RWPE2 (cell line): ENCODE data around the gene HDGFL2.

Source experiments
- ATAC-seq: fragments of 200-7000 bp; cut with Tn5 transposase; 3 replicates; pipeline ENCODE4 v1.9.1; 2021; ENCODE audit warnings: low read depth
- DNase-seq: peaks from one replicate; pipeline ENCODE4 v3.0.0-alpha.2; 2020; ENCODE audit warnings: low spot score
- H3K27ac ChIP-seq: fragments of 450-650 bp; 2 replicates; pipeline ENCODE4 v1.5.1; 2017; ENCODE audit warnings: mild to moderate bottlenecking; ENCODE audit not compliant: poor library complexity, severe bottlenecking
- H3K27me3 ChIP-seq: fragments of 250-450 bp; sonication (Bioruptor Pico); 2 replicates; pipeline ENCODE4 v1.5.1; 2021; ENCODE audit warnings: mild to moderate bottlenecking, moderate library complexity; ENCODE audit not compliant: insufficient read depth, poor library complexity, severe bottlenecking
- H3K36me3 ChIP-seq: fragments of 250-450 bp; sonication (Bioruptor Pico); 2 replicates; pipeline ENCODE4 v1.5.1; 2020; ENCODE audit warnings: low read depth, mild to moderate bottlenecking, moderate library complexity
- H3K4me1 ChIP-seq: fragments of 250-450 bp; sonication (Bioruptor Pico); 2 replicates; pipeline ENCODE4 v1.5.1; 2021; ENCODE audit warnings: mild to moderate bottlenecking, moderate library complexity; ENCODE audit not compliant: insufficient read depth, poor library complexity, severe bottlenecking
- H3K4me3 ChIP-seq: fragments of 250-450 bp; sonication (Bioruptor Pico); 2 replicates; pipeline ENCODE4 v1.5.1; 2021; ENCODE audit warnings: mild to moderate bottlenecking, moderate library complexity; ENCODE audit not compliant: severe bottlenecking
- H3K9me3 ChIP-seq: fragments of 250-450 bp; sonication (Bioruptor Pico); 2 replicates; pipeline ENCODE4 v1.5.1; 2021; ENCODE audit warnings: mild to moderate bottlenecking, moderate library complexity; ENCODE audit not compliant: severe bottlenecking
- TF ChIP-seq, protein P1 (sequence below): fragments of 450-650 bp; IDR thresholded peaks from one replicate; pipeline ENCODE4 v1.5.1; 2017; ENCODE audit warnings: mild to moderate bottlenecking, moderate library complexity; ENCODE audit not compliant: poor library complexity, severe bottlenecking

HDGFL2 gene

DNA sequence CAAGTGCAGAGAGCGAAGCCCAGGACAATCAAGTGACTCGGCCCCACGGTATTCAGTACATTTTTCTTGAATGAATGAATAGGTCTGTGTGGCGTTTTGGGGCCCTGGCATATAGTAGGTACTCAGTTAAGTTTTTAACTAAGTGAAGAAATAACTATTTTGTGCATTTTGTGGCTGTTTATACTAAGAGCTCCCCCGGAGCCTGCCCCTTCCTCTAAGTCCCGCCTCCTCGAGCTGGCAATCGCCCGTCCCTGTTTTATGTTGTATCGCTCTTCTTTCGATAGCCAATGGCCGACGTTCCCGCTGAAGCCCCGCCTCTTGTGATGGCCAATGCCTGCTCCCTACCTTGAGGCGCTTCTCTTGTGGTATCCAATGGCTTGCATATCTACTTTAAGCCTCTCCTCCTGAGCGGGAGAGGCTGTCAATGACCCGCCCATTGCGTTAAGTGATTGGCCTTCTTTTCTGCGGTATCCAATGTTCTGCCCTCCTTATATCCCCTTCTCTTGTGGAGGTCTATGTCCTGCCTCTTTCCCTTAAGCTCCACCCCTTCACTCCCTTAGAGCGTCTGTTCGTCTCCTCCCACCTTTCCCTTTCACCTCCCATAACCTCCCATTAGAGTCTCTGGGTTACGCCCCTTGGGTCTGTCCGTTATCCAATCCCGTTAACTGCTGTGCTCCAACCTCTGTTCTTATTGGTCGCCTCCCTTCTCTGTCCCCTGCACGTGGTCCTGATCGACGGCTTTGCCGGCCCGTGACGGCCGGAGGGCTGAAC is 509 bp upstream of the HDGFL2 start:
- peaks cover 5% of the 10 kb centered on the region; the same call in 1 of the 2 replicates for H3K36me3 ChIP-seq
- H3K9me3 ChIP-seq: no peaks in the 10 kb centered on the region
- peak overlapping the region; percentile 43 for H3K4me3 ChIP-seq
- H3K27me3 ChIP-seq: no peaks in the 10 kb centered on the region
- TF ChIP-seq, protein P1, sequence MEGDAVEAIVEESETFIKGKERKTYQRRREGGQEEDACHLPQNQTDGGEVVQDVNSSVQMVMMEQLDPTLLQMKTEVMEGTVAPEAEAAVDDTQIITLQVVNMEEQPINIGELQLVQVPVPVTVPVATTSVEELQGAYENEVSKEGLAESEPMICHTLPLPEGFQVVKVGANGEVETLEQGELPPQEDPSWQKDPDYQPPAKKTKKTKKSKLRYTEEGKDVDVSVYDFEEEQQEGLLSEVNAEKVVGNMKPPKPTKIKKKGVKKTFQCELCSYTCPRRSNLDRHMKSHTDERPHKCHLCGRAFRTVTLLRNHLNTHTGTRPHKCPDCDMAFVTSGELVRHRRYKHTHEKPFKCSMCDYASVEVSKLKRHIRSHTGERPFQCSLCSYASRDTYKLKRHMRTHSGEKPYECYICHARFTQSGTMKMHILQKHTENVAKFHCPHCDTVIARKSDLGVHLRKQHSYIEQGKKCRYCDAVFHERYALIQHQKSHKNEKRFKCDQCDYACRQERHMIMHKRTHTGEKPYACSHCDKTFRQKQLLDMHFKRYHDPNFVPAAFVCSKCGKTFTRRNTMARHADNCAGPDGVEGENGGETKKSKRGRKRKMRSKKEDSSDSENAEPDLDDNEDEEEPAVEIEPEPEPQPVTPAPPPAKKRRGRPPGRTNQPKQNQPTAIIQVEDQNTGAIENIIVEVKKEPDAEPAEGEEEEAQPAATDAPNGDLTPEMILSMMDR: no peak
- no peaks in the 10 kb centered on the region for H3K4me1 ChIP-seq
- DNase-seq (peak; percentile 98), ATAC-seq (peak; percentile 87)
- H3K27ac ChIP-seq: peak overlapping the region; percentile 74

DNA sequence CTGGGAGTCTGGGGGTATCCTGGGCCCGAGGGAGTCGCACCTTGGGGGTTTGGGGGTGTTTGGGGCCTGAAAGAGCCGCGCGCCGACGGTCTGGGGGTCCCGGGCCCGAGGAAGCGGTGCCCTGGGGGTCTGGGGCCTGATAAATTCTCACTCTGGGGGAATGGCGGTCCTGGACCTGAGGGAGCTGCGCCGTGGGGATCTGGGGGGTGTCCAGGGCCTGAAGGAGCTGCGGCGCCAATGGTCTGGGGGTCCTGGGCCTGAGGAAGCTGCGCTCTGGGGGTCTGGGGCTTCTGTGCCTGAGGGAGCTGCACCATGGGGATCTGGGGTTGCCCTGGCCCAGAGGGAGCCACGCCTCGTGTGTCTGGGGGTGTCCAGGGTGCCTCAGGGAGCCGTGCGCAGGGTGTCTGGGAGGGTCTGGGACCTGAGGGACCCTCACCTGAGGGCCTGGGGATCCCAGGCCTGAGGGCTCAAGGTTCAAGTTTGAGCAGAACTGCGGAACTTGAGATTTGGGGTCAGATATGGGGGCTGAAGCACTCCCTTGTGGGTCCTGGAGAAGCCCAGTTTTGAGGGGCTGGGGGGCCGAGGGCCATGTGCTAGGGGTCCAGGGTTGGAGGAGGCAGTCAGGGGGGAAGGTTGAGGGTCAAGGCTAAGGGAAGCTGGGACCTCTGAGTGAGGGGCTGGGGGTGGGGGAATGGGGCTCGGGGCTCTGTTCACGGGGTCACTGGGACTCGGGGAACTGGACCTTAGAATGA is 1.1 kb downstream of the HDGFL2 start:
- peaks cover 6% of the 10 kb centered on the region for H3K36me3 ChIP-seq
- H3K4me3 ChIP-seq: peak overlapping the region; percentile 43
- no peaks in the 10 kb centered on the region for H3K27me3 ChIP-seq
- ATAC-seq: no peak
- no peaks in the 10 kb centered on the region for H3K4me1 ChIP-seq
- no peaks in the 10 kb centered on the region for H3K9me3 ChIP-seq
- no peak for DNase-seq
- TF ChIP-seq, protein P1: no peak
- peak overlapping the region; percentile 74 for H3K27ac ChIP-seq

DNA sequence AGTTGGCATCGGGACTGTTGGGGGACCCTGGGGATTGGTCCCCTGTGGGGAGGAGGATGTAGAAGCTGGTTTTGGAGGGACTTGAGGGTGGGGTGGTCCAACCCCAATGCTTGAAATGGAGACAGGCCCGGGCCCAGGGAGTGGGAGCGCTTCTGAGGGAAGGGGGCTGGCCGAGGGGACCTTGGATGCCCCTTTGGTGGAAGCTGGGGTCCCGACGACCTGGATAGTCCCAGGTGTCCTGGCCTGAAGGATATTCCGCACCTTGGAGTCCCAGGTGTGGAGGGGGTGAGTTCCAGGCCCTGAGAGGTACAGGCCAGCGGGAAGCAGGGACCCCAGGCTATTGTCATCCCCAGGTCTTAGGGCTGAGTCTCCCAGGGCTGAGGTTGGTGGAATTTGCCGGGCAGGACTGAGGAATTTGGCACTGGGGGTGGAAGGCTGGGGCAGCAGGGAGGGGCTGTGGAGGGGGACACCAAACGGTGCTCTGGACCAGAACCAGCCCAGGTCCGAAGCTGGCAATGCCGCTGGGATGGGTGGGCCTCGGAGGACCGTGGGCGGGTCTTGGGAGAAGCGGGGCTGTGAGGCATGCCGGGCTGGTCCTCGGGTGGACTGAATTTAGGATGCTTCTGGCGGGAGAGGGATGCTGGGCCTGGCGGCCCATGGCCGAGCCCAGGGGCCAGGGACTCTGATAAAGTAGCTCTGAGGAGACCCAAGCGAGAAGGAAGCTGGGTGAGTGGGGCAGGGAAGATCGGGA is 1.8 kb downstream of the HDGFL2 start:
- DNase-seq (no peak), ATAC-seq (no peak)
- TF ChIP-seq, protein P1: no peak
- H3K27ac ChIP-seq: peak overlapping the region; percentile 74
- H3K36me3 ChIP-seq: peaks cover 14% of the 10 kb centered on the region
- no peaks in the 10 kb centered on the region for H3K4me1 ChIP-seq
- H3K4me3 ChIP-seq: peak overlapping the region; percentile 23
- no peaks in the 10 kb centered on the region for H3K27me3 ChIP-seq
- H3K9me3 ChIP-seq: no peaks in the 10 kb centered on the region

DNA sequence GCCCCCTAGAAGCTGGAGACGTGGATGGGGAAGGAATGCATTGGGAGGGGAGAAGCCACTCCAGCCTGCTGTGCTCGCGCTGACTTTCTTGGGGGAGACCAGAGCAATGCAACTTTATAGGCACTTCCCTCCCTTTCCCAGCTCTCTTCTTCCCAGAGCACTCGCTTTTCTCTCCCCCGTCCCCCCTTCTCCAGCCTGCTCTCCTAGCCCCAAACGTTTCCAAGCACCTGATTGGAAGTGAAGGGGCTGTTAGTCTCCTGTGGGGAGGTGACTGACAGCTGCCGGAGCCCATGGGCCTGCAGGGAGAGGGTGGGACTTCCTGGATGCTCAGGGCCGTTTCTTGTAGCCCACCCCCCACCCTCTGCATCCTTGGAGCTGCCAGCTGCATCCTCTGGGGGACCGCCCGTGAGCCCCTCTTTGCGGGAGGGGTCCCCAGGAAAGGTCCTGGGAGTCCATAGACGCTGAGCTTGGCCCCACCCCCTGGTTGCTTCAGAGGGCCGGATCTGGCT is 2.5 kb downstream of the HDGFL2 start:
- DNase-seq (no peak), ATAC-seq (peak; percentile 44)
- TF ChIP-seq, protein P1: no peak
- Histone ChIP-seq H3K27ac (peak overlapping the region; percentile 74), H3K4me1 (no peaks in the 10 kb centered on the region), H3K36me3 (peaks cover 16% of the 10 kb centered on the region), H3K9me3 (no peaks in the 10 kb centered on the region), H3K27me3 (no peaks in the 10 kb centered on the region), H3K4me3 (peak overlapping the region; percentile 23)
